Epidermal melanocyte (primary cell): ENCODE measurements around the gene PEAR1.
"Not testable (repeated sequence)": the region's sequence is repeated elsewhere in the genome, so short reads cannot be mapped to it uniquely, and the experiment has no call there.

Experiments
- DNase-seq: peaks from one replicate; pipeline ENCODE4 v3.0.0; 2011; ENCODE audit warnings: low spot score; ENCODE audit not compliant: insufficient read length

PEAR1 gene

GRCh38 chr1:156920233-156921052 is 26.9 kb downstream of the PEAR1 start, which contains the start of gene LRRC71:
Gene LRRC71, plus strand, starts transcription at chr1:156920632. Its CDS starts 172 bp downstream, at chr1:156920804.
- DNase-seq: peak; percentile 84

GRCh38 chr1:156921053-156921529 is 27.6 kb downstream of the PEAR1 start:
- no peak for DNase-seq

DNA sequence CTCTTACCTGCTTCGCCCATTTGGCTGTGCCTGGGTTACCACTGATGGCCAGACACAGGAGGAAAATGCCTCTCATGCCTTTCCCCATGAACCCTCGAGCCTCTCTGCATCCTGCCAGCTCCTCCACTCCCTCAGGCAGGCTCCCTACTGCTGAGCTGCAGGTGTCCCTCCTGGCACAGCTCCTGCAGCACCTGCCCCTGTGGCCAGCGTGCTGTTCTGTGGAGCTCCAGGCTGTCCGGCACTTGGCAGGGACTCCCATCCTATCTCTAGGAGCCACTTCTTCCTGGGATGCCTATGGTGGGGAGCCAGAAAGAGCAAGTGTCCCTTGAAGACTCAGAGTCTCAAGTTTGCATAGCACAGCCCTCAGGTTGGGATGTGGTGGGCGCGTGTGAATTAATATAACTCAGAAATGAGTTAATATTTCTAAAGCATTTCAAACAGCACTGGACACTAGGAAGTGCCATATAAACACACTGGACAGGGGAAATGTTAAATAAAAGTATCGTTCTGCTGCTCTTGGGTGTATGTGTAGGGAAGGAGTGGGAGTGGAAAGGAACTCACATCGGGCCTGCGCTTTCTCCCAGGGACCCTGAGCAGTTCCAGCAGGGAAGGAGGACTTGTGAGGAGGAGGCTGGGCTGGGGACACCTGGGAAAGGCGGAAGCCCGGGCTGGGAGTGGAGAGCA is 29.6 kb downstream of the PEAR1 start:
- DNase-seq: no peak

DNA sequence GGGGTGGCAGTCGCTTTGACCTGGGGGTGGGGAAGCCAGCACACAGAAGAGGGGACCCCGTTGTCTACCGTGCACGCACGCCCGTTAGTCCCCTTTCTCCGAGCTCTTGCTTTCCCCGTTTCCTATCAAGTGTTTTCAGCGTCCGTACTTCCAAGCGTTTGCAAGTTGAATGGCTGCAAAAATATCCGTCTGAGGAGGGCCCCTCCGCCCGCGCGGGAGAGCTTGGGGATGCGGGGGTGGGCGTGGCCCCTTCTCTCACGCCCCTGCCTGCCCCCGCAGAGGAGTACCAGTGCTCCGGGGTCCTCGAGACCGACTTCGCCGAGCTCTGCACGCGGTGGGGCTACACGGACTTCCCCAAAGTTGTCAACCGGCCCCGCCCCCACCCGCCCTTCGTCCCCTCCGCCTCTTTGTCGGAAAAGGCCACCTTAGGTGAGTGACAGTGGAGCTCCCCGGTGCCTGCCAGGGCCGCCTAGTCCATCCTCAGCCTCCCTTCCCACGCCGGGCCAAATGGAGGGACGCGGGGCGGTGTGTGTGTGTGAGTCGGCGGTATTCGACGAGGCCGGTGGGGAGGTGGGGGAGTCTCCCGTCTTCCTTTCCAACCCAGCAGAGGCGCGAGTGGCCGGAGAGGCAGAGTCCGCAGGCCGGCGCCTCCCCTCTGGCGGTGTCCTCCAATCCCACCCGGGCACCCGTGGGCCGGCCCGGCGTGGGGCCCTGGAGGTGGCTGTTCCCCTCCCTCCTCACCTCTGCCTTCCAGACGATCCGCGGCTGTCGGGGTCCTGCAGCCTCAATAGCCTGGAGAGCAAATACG is 30.4 kb downstream of the PEAR1 start:
- DNase-seq: no peak

DNA sequence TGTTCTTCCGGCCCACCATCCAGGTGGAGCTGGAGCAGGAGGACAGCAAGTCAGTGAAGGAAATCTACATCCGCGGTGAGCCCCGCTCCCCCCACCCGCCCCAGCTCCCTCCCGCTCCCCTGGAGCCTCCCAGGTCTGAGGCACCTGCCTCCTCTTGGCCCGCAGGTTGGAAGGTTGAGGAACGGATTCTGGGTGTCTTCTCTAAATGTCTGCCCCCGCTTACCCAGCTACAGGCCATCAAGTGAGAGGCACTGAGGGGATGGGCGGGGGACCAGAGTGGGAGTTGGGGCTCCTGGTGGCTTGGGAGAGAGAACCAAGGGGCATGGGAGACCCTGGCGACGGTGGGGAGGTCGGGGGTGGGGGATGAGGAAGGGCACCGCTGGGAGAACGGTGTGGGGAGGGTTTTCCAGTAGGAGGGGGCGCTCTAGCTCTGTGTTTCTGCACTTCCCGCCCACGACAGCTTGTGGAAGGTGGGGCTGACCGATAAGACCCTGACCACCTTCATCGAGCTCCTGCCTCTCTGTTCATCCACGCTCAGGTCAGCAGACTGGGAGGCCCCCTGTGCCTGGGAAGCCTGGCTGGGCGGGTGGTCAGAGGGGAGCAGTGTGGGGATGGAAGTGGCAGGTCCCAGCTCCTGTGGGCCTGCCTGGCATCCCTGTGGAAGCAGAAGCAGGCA is 31.1 kb downstream of the PEAR1 start:
- DNase-seq: no peak

DNA sequence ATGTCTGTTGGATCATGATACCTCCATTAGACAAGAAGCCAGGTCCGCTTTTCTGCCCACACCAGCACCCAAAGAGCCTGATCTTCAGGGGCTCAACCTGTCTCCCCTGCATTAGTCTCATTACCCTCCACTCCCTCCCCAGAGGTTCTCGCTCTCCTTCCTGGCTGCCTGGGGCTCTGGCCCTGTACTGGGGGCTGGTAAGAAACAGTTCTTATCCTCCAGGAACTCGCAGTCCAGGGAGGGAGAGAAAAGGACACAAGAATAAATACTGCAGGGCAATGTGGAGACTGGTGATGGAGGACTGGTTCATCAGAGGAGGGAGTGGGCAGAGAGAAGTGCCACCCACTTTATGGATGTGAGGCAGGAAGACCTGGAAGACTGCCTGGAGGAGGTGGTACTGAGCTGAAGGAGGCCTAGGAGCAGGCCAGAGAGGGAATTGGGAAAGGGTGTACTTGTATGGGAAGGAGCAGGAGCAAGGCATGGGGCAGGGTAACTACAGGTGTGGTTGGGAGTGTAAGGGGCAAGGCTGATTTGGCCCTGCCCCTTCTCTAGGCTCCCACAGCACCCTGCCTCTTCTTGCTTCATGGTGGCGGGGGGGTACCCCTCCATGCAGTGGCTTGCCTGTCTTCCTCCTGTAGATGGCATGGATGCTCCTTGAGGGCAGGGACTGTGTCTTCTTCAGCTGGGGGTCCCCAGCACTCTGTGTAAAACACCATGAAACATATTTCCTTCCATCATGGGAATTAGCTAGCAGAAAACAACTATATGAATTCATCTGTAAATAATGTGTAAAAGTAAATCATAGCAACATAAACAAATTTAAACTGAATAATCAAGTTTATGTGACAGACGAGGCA is 31.9 kb downstream of the PEAR1 start:
- DNase-seq: no peak

DNA sequence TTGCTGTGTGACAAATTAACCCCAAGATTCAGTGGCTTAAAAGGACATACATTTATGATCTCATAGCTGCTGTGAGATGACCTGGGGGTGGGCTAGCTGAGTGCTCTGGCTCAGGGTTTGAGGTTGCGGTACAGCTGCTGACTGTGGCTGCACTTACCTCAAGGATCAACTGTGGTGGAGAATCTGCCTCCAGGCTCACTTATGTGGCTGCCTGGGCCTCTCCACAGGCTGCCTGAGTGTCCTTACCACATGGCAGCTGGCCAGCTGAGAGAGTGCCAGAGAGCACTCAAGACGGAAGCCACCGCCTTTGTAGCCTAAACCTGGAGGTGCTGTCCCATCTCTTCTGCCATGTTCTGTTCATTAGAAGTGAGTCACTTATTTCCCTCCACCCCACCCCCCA is 32.7 kb downstream of the PEAR1 start:
- no peak for DNase-seq

GRCh38 chr1:156926695-156927094 is 33.2 kb downstream of the PEAR1 start:
- not testable (repeated sequence) for DNase-seq

DNA sequence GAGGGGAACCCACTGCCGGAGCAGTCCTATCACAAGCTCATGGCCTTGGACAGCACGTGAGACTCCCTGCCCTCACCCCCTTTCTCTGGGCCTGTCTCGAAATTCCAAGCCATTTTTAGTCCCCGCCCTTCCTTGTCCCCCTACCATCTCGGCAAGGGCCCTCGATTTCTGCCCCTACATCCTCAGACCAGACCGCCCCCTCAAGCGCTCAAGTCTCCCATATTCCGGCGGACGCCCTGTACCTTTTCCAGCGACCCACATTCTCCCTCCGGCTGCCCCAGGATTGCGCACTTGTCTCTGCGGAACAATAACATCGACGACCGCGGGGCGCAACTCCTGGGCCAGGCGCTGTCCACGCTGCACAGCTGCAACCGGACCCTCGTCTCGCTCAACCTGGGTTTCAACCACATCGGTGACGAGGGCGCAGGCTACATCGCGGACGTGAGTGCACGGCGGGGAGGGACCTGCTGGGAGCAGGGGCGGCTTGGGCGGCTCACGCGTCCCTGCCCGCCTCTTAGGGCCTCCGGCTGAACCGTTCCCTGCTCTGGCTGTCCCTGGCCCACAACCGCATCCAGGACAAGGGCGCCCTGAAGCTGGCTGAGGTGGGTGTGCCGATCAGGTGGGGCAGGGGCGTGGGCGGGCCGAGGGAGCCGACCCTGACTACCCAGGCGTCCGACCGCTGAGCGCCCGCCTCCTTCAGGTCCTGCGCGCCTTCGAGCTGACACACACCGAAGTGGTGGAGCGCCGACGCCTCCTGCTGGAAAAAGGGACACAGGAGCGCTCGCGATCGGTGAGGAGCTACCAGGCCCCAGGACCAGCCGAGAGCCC is 33.9 kb downstream of the PEAR1 start:
- no peak for DNase-seq

GRCh38 chr1:156928043-156928602 is 34.6 kb downstream of the PEAR1 start:
- DNase-seq: no peak

- no peak for DNase-seq
Measured at GRCh38 chr1:156929596-156930238, 36.2 kb downstream of the PEAR1 start.

DNA sequence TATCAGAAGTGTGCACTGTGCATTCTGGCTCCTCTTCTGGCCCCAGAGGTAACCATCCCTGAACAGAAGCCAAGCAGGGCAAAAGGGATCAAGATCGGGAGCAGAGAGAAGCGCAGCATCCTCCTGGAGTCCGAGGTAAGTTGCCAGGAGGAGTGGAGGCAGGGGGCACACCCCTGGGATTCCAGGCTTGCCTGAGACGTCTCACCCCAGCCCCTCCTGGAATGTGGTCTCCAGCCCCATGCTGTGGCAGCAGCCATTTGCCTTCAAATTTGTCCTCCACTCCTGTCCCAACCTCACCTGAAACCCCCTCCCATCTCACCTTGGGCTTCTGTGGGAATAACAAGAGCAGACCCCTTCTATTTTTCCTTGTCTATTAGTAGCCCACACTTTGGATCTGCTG is 37.0 kb downstream of the PEAR1 start:
- no peak for DNase-seq

DNA sequence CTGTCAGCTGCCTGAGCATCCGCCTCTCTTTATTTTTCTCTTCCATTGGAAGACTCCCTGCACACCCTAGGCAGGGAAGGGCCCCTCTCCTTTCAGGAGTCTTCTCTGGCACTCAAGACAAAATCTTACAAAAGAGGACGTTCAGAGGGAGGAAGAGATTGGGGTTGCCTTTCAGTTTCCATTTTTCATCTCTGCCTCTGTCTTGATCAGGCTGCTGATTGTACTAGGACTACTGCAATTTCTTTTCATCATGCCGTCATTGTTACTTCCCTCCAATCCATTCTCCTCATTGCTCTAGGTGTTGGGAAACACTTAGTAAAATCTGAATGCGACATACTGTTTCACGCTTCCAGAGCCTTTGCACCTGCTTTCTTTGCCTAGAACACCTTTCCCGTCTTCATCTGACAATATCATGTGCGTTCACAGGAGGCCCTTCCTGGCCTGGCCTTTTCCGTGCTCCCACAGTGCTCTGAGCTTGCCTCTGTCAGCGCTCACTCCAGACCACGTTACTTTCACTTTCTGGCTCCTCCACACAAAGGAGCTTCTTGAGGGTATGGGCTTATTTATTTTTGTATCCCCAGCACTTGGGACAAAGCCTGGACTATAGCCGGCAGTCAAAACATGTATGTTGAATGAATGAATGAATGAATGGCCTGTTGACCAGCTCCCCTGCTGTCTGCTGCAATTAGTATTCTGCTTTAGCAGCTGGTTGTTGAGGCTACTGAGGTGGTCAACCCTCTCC is 37.9 kb downstream of the PEAR1 start:
- DNase-seq: peak; percentile 38

DNA sequence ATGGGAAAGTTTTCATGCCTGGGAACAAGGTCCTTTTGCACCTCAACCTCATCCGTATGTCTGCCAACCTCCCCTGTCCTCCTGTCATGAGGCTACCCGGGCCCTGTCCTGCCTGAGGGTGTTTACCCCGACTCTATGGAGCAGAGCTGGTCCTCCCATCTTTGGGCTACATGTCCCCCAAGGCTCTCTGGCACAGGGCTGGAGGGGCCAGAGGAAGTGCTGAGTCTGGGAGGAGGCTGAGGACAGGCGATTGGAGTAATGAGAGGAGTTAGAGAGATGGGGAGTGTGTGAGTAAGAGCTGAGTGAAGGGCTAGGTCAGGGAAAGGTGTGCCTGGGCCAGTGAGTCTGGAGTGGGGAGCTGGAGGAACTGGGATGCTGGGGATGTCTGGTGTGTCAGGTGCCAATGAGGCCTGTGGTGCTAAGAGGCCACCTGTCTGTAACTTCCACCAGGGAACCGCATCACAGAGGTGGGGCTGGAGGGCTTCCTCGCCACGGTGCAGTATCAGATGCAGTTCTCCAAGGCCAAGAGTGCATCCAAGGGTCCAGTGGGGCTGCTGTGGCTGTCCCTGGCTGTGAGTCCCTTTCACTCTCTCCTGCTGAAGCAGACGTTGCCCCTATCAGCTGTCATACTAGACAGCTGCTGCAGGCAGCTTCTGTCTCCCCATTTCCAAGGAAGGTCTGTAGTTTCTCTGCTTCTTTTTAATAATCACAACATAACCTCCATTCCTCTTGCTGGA is 38.6 kb downstream of the PEAR1 start:
- DNase-seq: no peak

GRCh38 chr1:156933136-156933535 is 39.6 kb downstream of the PEAR1 start:
- no peak for DNase-seq

GRCh38 chr1:156935505-156936128 is 42.1 kb downstream of the PEAR1 start:
- no peak for DNase-seq

DNA sequence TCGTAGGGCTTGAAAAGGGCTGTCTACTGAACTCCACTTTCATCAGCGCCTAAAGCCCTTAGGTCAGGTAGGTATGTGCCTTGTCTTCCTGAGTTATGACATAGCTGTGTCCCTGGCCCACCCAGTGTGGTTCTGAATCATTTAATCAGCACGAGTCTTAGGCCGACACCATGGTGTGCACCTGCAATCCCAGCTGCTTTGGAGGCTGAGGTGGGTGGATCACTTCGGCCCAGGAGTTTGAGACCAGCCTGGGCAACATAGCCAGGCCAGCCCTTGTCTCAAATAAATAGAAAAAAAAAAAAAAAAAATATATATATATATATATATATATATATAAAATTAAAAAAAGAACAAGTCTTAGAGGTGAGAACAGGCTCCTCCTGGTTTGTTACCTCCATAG is 42.7 kb downstream of the PEAR1 start:
- DNase-seq: no peak
